ENCODE data around the gene WDR72.

The WDR72 gene

GRCh38 chr15:53506370-53506769, 253.1 kb downstream of the WDR72 start:
- Histone ChIP-seq H3K27me3 (ENCODE audit: insufficient read depth, poor library complexity, severe bottlenecking) (no peaks in the 10 kb centered on the region), H3K4me3 (replicated peaks; ENCODE audit: insufficient read depth, low read length) (no peak overlapping the region), H3K27ac (replicated peaks) (no peak overlapping the region)
- TF ChIP-seq POLR2AphosphoS5 (IDR thresholded peaks at IDR 0.05; ENCODE audit: low read depth), result no peak
- no peak for TF ChIP-seq SPI1 (IDR thresholded peaks at IDR 0.05; ENCODE audit: borderline replicate concordance, low read depth)
- no peak for TF ChIP-seq CTCF (IDR thresholded peaks at IDR 0.05; ENCODE audit: insufficient read depth, low read length)
- no peak for TF ChIP-seq GABPA (IDR thresholded peaks at IDR 0.05; ENCODE audit: low read depth)
- no peak for TF ChIP-seq REST (IDR thresholded peaks at IDR 0.05; ENCODE audit: insufficient replicate concordance, low read depth)
- DNase-seq (ENCODE audit: low read depth in 1 of 2, low spot score in 1 of 2), result no peak

GRCh38 chr15:53498996-53499395, 260.5 kb downstream of the WDR72 start:
- Histone ChIP-seq H3K4me3 (replicated peaks; ENCODE audit: insufficient read depth, low read length) (no peak overlapping the region), H3K27ac (replicated peaks) (no peak overlapping the region), H3K27me3 (ENCODE audit: insufficient read depth, poor library complexity, severe bottlenecking) (no peaks in the 10 kb centered on the region)
- TF ChIP-seq CTCF (IDR thresholded peaks at IDR 0.05; ENCODE audit: insufficient read depth, low read length) (no peak), GABPA (IDR thresholded peaks at IDR 0.05; ENCODE audit: low read depth) (no peak), SPI1 (IDR thresholded peaks at IDR 0.05; ENCODE audit: borderline replicate concordance, low read depth) (no peak), POLR2AphosphoS5 (IDR thresholded peaks at IDR 0.05; ENCODE audit: low read depth) (no peak), REST (IDR thresholded peaks at IDR 0.05; ENCODE audit: insufficient replicate concordance, low read depth) (no peak)
- no peak for DNase-seq (ENCODE audit: low read depth in 1 of 2, low spot score in 1 of 2)

GRCh38 chr15:53490341-53490740, 269.1 kb downstream of the WDR72 start:
- DNase-seq (ENCODE audit: low read depth in 1 of 2, low spot score in 1 of 2), result no peak
- Histone ChIP-seq H3K27me3 (ENCODE audit: insufficient read depth, poor library complexity, severe bottlenecking) (no peaks in the 10 kb centered on the region), H3K4me3 (replicated peaks; ENCODE audit: insufficient read depth, low read length) (no peak overlapping the region), H3K27ac (replicated peaks) (no peak overlapping the region)
- TF ChIP-seq SPI1 (IDR thresholded peaks at IDR 0.05; ENCODE audit: borderline replicate concordance, low read depth) (no peak), GABPA (IDR thresholded peaks at IDR 0.05; ENCODE audit: low read depth) (no peak), CTCF (IDR thresholded peaks at IDR 0.05; ENCODE audit: insufficient read depth, low read length) (no peak), POLR2AphosphoS5 (IDR thresholded peaks at IDR 0.05; ENCODE audit: low read depth) (no peak), REST (IDR thresholded peaks at IDR 0.05; ENCODE audit: insufficient replicate concordance, low read depth) (no peak)
